Keratinocyte (primary cell): ENCODE data around the gene SH3D21. TPM values are rescaled to one million over a fixed set of nuclear protein-coding genes. Genes with fewer than 3 reads are reported as not detected.

Source experiments
- DNase-seq: peaks from one replicate; pipeline ENCODE4 v3.0.0-alpha.2; 2011; ENCODE audit warnings: low read depth, missing footprints, low spot score
- FAIRE-seq: peaks from 2 replicates; lab custom pipeline; 2011; peaks lifted over from hg19 to GRCh38; lab: Jason Lieb, UNC
- H2AFZ ChIP-seq: 2 replicates; pipeline ENCODE4 v1.6.0; 2012; ENCODE audit warnings: low read length, control low read depth, inconsistent platforms; ENCODE audit not compliant: control insufficient read depth
- H3K27ac ChIP-seq: 2 replicates; pipeline ENCODE4 v1.5.1; 2011; ENCODE audit warnings: low read length; ENCODE audit not compliant: control insufficient read depth, insufficient read depth
- H3K27me3 ChIP-seq: 3 replicates; pipeline ENCODE4 v1.6.0; 2011; ENCODE audit warnings: low read length; ENCODE audit not compliant: control insufficient read depth, insufficient read depth; ENCODE audit errors: extremely low read depth
- H3K36me3 ChIP-seq, 2 experiments: 2 replicates in 1 of 2; 3 replicates in 1 of 2; pipeline ENCODE4 v1.5.1; 2011; ENCODE audit warnings: low read length in 2 of 2, mild to moderate bottlenecking in 1 of 2; ENCODE audit not compliant: control insufficient read depth in 2 of 2, insufficient read depth in 2 of 2; ENCODE audit errors: extremely low read depth in 1 of 2
- H3K4me1 ChIP-seq: 3 replicates; pipeline ENCODE4 v1.5.1; 2011; ENCODE audit warnings: low read length; ENCODE audit not compliant: control insufficient read depth, insufficient read depth; ENCODE audit errors: extremely low read depth
- H3K4me2 ChIP-seq: 3 replicates; pipeline ENCODE4 v1.6.0; 2011; ENCODE audit warnings: low read depth, low read length; ENCODE audit not compliant: control insufficient read depth, insufficient read depth; ENCODE audit errors: extremely low read depth
- H3K4me3 ChIP-seq, 3 experiments: fragments of 200-600 bp in 1 of 3; sonication (generic) in 1 of 3; 2 replicates in 2 of 3; 3 replicates in 1 of 3; pipeline ENCODE4 v1.5.1; 2011 to 2016; ENCODE audit warnings: low read length in 3 of 3, mild to moderate bottlenecking in 3 of 3, control low read depth in 2 of 3, inconsistent platforms in 1 of 3, low read depth in 1 of 3, mixed read lengths in 1 of 3, mixed run types in 1 of 3, moderate library complexity in 1 of 3; ENCODE audit not compliant: control insufficient read depth in 2 of 3, insufficient read depth in 2 of 3; ENCODE audit errors: extremely low read depth in 1 of 3
- H3K79me2 ChIP-seq: 2 replicates; pipeline ENCODE4 v1.6.0; 2012; ENCODE audit warnings: low read length; ENCODE audit not compliant: control insufficient read depth, insufficient read depth
- H3K9ac ChIP-seq: 3 replicates; pipeline ENCODE4 v1.6.0; 2011; ENCODE audit warnings: low read length; ENCODE audit not compliant: control insufficient read depth, insufficient read depth; ENCODE audit errors: extremely low read depth
- H3K9me1 ChIP-seq: 3 replicates; pipeline ENCODE4 v1.6.0; 2011; ENCODE audit warnings: low read length; ENCODE audit not compliant: control insufficient read depth, insufficient read depth; ENCODE audit errors: extremely low read depth
- H3K9me3 ChIP-seq: 2 replicates; pipeline ENCODE4 v1.5.1; 2012; ENCODE audit warnings: low read depth, low read length; ENCODE audit not compliant: control insufficient read depth
- H4K20me1 ChIP-seq: 3 replicates; pipeline ENCODE4 v1.6.0; 2011; ENCODE audit warnings: low read length; ENCODE audit not compliant: control insufficient read depth, insufficient read depth; ENCODE audit errors: extremely low read depth
- CTCF ChIP-seq, 3 experiments: IDR thresholded peaks in 1 of 3; conservative IDR thresholded peaks in 1 of 3; optimal IDR thresholded peaks in 1 of 3; 2 replicates in 2 of 3; 3 replicates in 1 of 3; pipeline versions ENCODE3 to v1.5.1; 2011; ENCODE audit warnings: low read length in 3 of 3, mild to moderate bottlenecking in 3 of 3, moderate library complexity in 2 of 3, control low read depth in 1 of 3, inconsistent platforms in 1 of 3; ENCODE audit not compliant: insufficient read depth in 2 of 3; ENCODE audit errors: extremely low read depth in 1 of 3
- EZH2 ChIP-seq: IDR thresholded peaks from one replicate; pipeline ENCODE4 v1.6.1; 2012; ENCODE audit warnings: inconsistent platforms, mild to moderate bottlenecking, low read length, moderate library complexity
- dilution Hi-C: fragments of 300-500 bp; cut with MboI; formaldehyde crosslinking; loops from one replicate; pipeline ENCODE4 v1.7.0; 2020; ENCODE audit warnings: low sequenced_read_pairs; ENCODE audit not compliant: extremely low pct_ligation_motif_present
- polyA plus RNA-seq, 5 experiments: library from polyadenylated mRNA; depleted of rRNA in 3 of 5; stranded (reverse) in 3 of 5; stranded (forward) in 1 of 5; unstranded in 1 of 5; fragments of >200 nt; gene quantifications; 1 replicate in 1 of 5; 2 replicates in 3 of 5; 3 replicates in 1 of 5; pipeline versions ENCODE4 v1.2.1 to v1.2.3, GENCODE V29; 2011 to 2012; ENCODE audit warnings: missing spikeins in 2 of 5, low read depth in 1 of 5, low replicate concordance in 1 of 5

The SH3D21 gene
- polyA plus RNA-seq, 1 donor (not counting 4 experiments of a cell fraction or from before 2014, with no cell fraction given): 7.1 TPM

- Histone ChIP-seq H3K9ac (no peak overlapping the region), H2AFZ (no peak overlapping the region), H3K36me3 (peaks cover 36 to 54% of the 10 kb centered on the region in 2 experiments), H3K4me3 (no peak overlapping the region), H3K79me2 (peaks cover 33% of the 10 kb centered on the region), H3K4me1 (no peaks in the 10 kb centered on the region), H3K4me2 (no peak overlapping the region), H3K27ac (no peak overlapping the region), H3K9me3 (no peaks in the 10 kb centered on the region), H4K20me1 (no peaks in the 10 kb centered on the region), H3K9me1 (no peaks in the 10 kb centered on the region), H3K27me3 (no peaks in the 10 kb centered on the region)
- DNase-seq (no peak), FAIRE-seq (no peak)
- dilution Hi-C loops: no loop called here
- TF ChIP-seq EZH2 (no peak), CTCF (optimal IDR thresholded peaks at IDR 0.05 in 1 of 3, IDR thresholded peaks at IDR 0.05 in 1 of 3, conservative IDR thresholded peaks at IDR 0.05 in 1 of 3; ENCODE audit: extremely low read depth in 1 of 3, insufficient read depth in 2 of 3, low read length in 3 of 3) (no peak)
These were observed 19.4 kb upstream of the SH3D21 start for GRCh38 chr1:36286802-36287201.

GRCh38 chr1:36287595-36287994 is 18.6 kb upstream of the SH3D21 start:
- no peak overlapping the region for H3K4me3 ChIP-seq
- DNase-seq: no peak
- peaks cover 33% of the 10 kb centered on the region for H3K79me2 ChIP-seq
- H2AFZ ChIP-seq: no peak overlapping the region
- H3K4me2 ChIP-seq: no peak overlapping the region
- H3K27ac ChIP-seq: no peak overlapping the region
- no peaks in the 10 kb centered on the region for H4K20me1 ChIP-seq
- no peaks in the 10 kb centered on the region for H3K9me1 ChIP-seq
- TF ChIP-seq EZH2 (no peak), CTCF (optimal IDR thresholded peaks at IDR 0.05 in 1 of 3, IDR thresholded peaks at IDR 0.05 in 1 of 3, conservative IDR thresholded peaks at IDR 0.05 in 1 of 3; ENCODE audit: extremely low read depth in 1 of 3, insufficient read depth in 2 of 3, low read length in 3 of 3) (no peak)
- H3K27me3 ChIP-seq: no peaks in the 10 kb centered on the region
- H3K9me3 ChIP-seq: no peaks in the 10 kb centered on the region
- H3K4me1 ChIP-seq: no peaks in the 10 kb centered on the region
- peaks cover 40 to 53% of the 10 kb centered on the region in 2 experiments for H3K36me3 ChIP-seq
- FAIRE-seq: no peak
- dilution Hi-C loops: no loop called here
- no peak overlapping the region for H3K9ac ChIP-seq
